Mesendoderm (in vitro differentiated cells): ENCODE measurements around the gene CEMIP.

Experiments used
- DNase-seq: peaks from one replicate; pipeline ENCODE4 v3.0.0; 2013
- H2AK5ac ChIP-seq: 2 replicates; pipeline ENCODE4 v1.6.1; 2013; ENCODE audit warnings: low read length, inconsistent platforms
- H2BK120ac ChIP-seq: 2 replicates; pipeline ENCODE4 v1.6.1; 2013; ENCODE audit warnings: low read depth, mild to moderate bottlenecking, low read length, moderate library complexity, mixed read lengths
- H2BK15ac ChIP-seq: replicated peaks from 2 replicates; pipeline ENCODE4 v1.6.1; 2013; ENCODE audit warnings: low read depth, mild to moderate bottlenecking, moderate library complexity
- H2BK5ac ChIP-seq: 2 replicates; pipeline ENCODE4 v1.6.1; 2013; ENCODE audit warnings: low read length, inconsistent platforms
- H3K18ac ChIP-seq: 2 replicates; pipeline ENCODE4 v1.6.1; 2013; ENCODE audit warnings: mild to moderate bottlenecking, low read length, mixed read lengths
- H3K23ac ChIP-seq: one replicate; pipeline ENCODE4 v1.6.1; 2013; ENCODE audit warnings: low read length
- H3K27ac ChIP-seq: 2 replicates; pipeline ENCODE4 v1.5.1; 2013; ENCODE audit warnings: low read depth, mild to moderate bottlenecking, inconsistent platforms, low read length, moderate library complexity
- H3K27me3 ChIP-seq: 2 replicates; pipeline ENCODE4 v1.6.1; 2013; ENCODE audit warnings: low read length, control low read depth, mild to moderate bottlenecking, inconsistent platforms; ENCODE audit not compliant: insufficient read depth, poor library complexity
- H3K36me3 ChIP-seq: 2 replicates; pipeline ENCODE4 v1.6.1; 2013; ENCODE audit warnings: low read length, inconsistent platforms; ENCODE audit not compliant: control insufficient read depth, insufficient read depth
- H3K4ac ChIP-seq: one replicate; pipeline ENCODE4 v1.6.1; 2013; ENCODE audit warnings: low read depth, mild to moderate bottlenecking, low read length, moderate library complexity
- H3K4me1 ChIP-seq: 2 replicates; pipeline ENCODE4 v1.6.1; 2013; ENCODE audit warnings: low read depth, low read length, inconsistent platforms; ENCODE audit not compliant: control insufficient read depth
- H3K4me2 ChIP-seq: 2 replicates; pipeline ENCODE4 v1.6.1; 2013; ENCODE audit warnings: low read length
- H3K4me3 ChIP-seq: 2 replicates; pipeline ENCODE4 v1.5.1; 2013; ENCODE audit warnings: mild to moderate bottlenecking, low read length
- H3K56ac ChIP-seq: one replicate; pipeline ENCODE4 v1.6.1; 2013; ENCODE audit warnings: low read length
- H3K79me1 ChIP-seq: 2 replicates; pipeline ENCODE4 v1.6.1; 2013; ENCODE audit warnings: low read length, inconsistent platforms
- H3K79me2 ChIP-seq: 2 replicates; pipeline ENCODE4 v1.6.1; 2013; ENCODE audit warnings: mild to moderate bottlenecking, low read length; ENCODE audit not compliant: control insufficient read depth, insufficient read depth
- H3K9ac ChIP-seq: 2 replicates; pipeline ENCODE4 v1.6.1; 2013; ENCODE audit warnings: low read length, inconsistent platforms
- H4K5ac ChIP-seq: one replicate; pipeline ENCODE4 v1.6.1; 2013; ENCODE audit warnings: low read length
- H4K8ac ChIP-seq: one replicate; pipeline ENCODE4 v1.6.1; 2013; ENCODE audit warnings: low read depth, mild to moderate bottlenecking, control low read depth, low read length, moderate library complexity
- WGBS: extraction: QIAGEN DNeasy Blood & Tissue Kit; methylation state at CpG from one replicate; pipeline ENCODE4 v1.1.7; 2013; ENCODE audit warnings: low lambda C conversion rate, missing lambda C conversion rate; ENCODE audit not compliant: insufficient coverage; ENCODE audit errors: extremely low coverage; 5-methylcytosine and 5-hydroxymethylcytosine counted together

CEMIP gene

DNA sequence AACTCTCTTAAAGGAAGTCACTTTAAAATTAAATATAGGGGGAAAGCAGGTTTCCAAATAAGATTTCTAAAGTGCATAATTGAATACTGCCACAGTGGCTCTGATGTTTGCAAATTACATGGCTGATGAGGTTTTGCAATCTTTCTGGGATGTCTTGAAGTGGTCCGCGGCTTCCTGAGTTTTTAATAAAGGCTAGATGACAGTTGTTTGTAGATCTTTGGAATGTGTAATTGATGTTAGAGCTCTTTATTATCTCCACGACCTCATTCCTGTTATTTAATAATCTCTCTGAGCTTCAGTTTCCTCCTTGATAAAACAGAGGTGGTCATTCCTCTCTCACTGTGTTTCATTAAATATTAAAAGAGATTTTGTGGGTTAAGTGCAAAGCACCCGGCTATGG is 27.0 kb upstream of the CEMIP start:
- Histone ChIP-seq H3K79me1 (no peaks in the 10 kb centered on the region), H3K23ac (no peak overlapping the region), H3K9ac (no peak overlapping the region), H2BK120ac (no peak overlapping the region), H2BK15ac (no peak overlapping the region), H3K36me3 (no peaks in the 10 kb centered on the region), H3K79me2 (no peaks in the 10 kb centered on the region), H3K4ac (no peak overlapping the region), H2AK5ac (no peak overlapping the region), H4K8ac (no peak overlapping the region), H3K4me2 (no peak overlapping the region), H4K5ac (no peak overlapping the region), H3K56ac (no peak overlapping the region), H3K27me3 (no peaks in the 10 kb centered on the region), H3K27ac (no peak overlapping the region), H3K4me1 (peaks cover 3% of the 10 kb centered on the region), H3K4me3 (no peak overlapping the region), H2BK5ac (no peak overlapping the region), H3K18ac (no peak overlapping the region)
- WGBS, result no CpG with 5 or more reads among the region's 4 CpGs
- no peak for DNase-seq

DNA sequence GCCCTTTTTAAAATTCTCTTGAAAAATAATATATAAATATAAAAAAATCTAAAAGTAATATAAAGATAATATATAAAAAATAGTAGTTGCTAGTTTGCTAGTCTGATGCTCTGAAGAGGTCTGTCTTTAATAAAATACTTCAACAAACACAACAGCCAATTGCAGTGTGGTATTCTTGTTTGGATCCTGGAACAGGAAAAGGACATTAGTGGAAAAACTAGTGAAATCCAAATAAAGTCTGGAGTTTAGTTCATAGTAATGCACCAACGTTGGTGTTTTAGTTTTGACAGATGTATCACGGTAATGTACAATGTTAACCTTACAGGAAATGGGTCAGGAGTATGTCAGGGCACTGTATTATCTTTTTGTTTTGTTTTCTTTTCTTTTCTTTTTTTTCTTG is 26.0 kb upstream of the CEMIP start:
- no CpG with 5 or more reads among the region's 2 CpGs for WGBS
- no peak overlapping the region for H3K27ac ChIP-seq
- H2AK5ac ChIP-seq, result no peak overlapping the region
- H3K4me1 ChIP-seq, result peaks cover 3% of the 10 kb centered on the region
- no peak overlapping the region for H3K4me2 ChIP-seq
- no peak overlapping the region for H3K56ac ChIP-seq
- H3K9ac ChIP-seq, result no peak overlapping the region
- no peak overlapping the region for H2BK5ac ChIP-seq
- no peak overlapping the region for H3K4me3 ChIP-seq
- H3K4ac ChIP-seq, result no peak overlapping the region
- H4K8ac ChIP-seq, result no peak overlapping the region
- H2BK120ac ChIP-seq, result no peak overlapping the region
- H3K27me3 ChIP-seq, result no peaks in the 10 kb centered on the region
- no peak overlapping the region for H3K18ac ChIP-seq
- H4K5ac ChIP-seq, result no peak overlapping the region
- no peak for DNase-seq
- no peak overlapping the region for H2BK15ac ChIP-seq
- H3K23ac ChIP-seq, result no peak overlapping the region
- H3K36me3 ChIP-seq, result no peaks in the 10 kb centered on the region
- H3K79me2 ChIP-seq, result no peaks in the 10 kb centered on the region
- no peaks in the 10 kb centered on the region for H3K79me1 ChIP-seq

DNA sequence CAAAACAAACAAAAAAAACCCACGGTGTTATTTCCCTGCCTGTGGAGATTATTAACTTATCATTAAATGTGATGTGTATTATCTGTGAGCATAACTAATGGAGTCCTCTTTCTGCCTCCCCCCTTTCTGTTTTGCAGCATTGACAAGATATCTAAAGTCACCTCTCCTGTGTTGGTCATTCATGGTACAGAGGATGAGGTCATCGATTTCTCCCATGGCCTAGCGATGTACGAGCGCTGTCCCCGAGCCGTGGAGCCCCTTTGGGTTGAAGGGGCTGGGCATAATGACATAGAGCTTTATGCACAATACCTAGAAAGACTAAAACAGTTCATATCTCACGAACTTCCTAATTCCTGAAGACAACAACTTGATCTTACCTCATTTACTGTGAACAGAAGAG is 25.2 kb upstream of the CEMIP start:
- WGBS, result no CpG with 5 or more reads among the region's 8 CpGs
- no peak overlapping the region for H4K8ac ChIP-seq
- no peaks in the 10 kb centered on the region for H3K36me3 ChIP-seq
- no peak overlapping the region for H3K4me3 ChIP-seq
- H3K79me1 ChIP-seq, result no peaks in the 10 kb centered on the region
- no peak overlapping the region for H2BK15ac ChIP-seq
- no peak overlapping the region for H3K4ac ChIP-seq
- no peak overlapping the region for H3K23ac ChIP-seq
- no peak overlapping the region for H3K4me2 ChIP-seq
- no peak overlapping the region for H2BK5ac ChIP-seq
- H3K27ac ChIP-seq, result no peak overlapping the region
- no peaks in the 10 kb centered on the region for H3K27me3 ChIP-seq
- H2AK5ac ChIP-seq, result no peak overlapping the region
- H3K4me1 ChIP-seq, result peaks cover 3% of the 10 kb centered on the region
- no peak overlapping the region for H2BK120ac ChIP-seq
- no peak overlapping the region for H3K56ac ChIP-seq
- no peak for DNase-seq
- H3K79me2 ChIP-seq, result no peaks in the 10 kb centered on the region
- H3K9ac ChIP-seq, result no peak overlapping the region
- no peak overlapping the region for H3K18ac ChIP-seq
- no peak overlapping the region for H4K5ac ChIP-seq

DNA sequence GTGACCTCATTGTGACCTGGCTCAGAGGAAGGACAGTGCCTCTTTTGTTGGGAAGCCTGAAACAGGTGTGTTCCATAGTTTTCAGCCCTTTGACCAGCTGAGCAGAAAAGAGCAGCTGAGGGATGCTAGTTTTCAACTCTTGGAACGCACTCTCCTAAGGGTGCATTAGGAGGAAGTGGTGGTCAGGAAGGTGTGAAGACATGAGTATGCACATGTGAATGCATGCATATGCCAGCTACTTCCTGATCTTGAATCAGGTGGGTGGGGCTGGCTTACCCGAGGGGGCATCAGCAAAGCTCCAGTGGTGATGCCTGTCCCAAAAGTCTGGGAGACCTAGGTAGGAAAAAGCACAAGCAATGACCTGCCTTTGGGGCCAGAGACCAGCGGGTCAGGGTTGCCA is 23.3 kb upstream of the CEMIP start:
- Histone ChIP-seq H3K27me3 (no peaks in the 10 kb centered on the region), H3K18ac (no peak overlapping the region), H3K27ac (no peak overlapping the region), H2BK5ac (no peak overlapping the region), H4K8ac (no peak overlapping the region), H3K79me2 (no peaks in the 10 kb centered on the region), H3K36me3 (no peaks in the 10 kb centered on the region), H3K56ac (no peak overlapping the region), H3K4me1 (peaks cover 3% of the 10 kb centered on the region), H3K79me1 (no peaks in the 10 kb centered on the region), H3K4ac (no peak overlapping the region), H2BK15ac (no peak overlapping the region), H2BK120ac (no peak overlapping the region), H2AK5ac (no peak overlapping the region), H3K4me2 (no peak overlapping the region), H3K23ac (no peak overlapping the region), H4K5ac (no peak overlapping the region), H3K4me3 (no peak overlapping the region), H3K9ac (no peak overlapping the region)
- WGBS, result no CpG with 5 or more reads among the region's 3 CpGs
- DNase-seq, result no peak

DNA sequence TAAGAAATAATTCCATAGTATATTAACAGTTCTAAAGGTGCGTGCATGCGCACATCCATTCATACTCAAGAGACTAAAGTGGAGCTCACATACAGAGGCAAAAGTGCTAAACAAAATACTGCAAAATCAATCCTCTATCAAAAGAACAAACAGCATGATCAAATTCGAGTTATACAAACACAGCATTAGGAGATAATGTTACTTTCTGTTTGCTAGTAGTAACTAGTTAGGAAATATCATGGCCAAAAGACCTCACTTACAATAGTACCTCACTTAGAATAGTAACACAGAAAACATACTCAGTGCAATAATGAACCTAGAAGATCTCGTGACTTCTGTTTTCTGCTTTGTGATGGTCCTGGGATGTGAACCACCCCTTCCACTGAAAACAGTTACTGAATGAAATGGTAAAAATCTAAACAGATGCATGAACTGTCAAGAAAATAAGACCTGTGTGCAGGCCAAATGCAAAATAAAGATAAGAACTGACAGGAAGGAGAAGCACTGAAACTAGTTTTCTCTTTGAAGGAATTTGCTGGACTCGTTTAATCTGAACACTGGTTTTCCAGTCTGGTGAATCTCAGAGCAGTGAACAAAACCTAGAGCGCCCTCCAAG is 20.9 kb upstream of the CEMIP start:
- no CpG with 5 or more reads among the region's 6 CpGs for WGBS
- peaks cover 3% of the 10 kb centered on the region for H3K4me1 ChIP-seq
- no peak overlapping the region for H3K18ac ChIP-seq
- no peak overlapping the region for H2BK5ac ChIP-seq
- no peak overlapping the region for H2BK15ac ChIP-seq
- no peak overlapping the region for H4K5ac ChIP-seq
- no peaks in the 10 kb centered on the region for H3K79me1 ChIP-seq
- no peaks in the 10 kb centered on the region for H3K36me3 ChIP-seq
- no peaks in the 10 kb centered on the region for H3K79me2 ChIP-seq
- H3K23ac ChIP-seq, result no peak overlapping the region
- no peaks in the 10 kb centered on the region for H3K27me3 ChIP-seq
- no peak overlapping the region for H3K4me3 ChIP-seq
- no peak overlapping the region for H2AK5ac ChIP-seq
- H3K4me2 ChIP-seq, result no peak overlapping the region
- no peak overlapping the region for H3K9ac ChIP-seq
- DNase-seq, result no peak
- no peak overlapping the region for H3K27ac ChIP-seq
- no peak overlapping the region for H4K8ac ChIP-seq
- no peak overlapping the region for H3K4ac ChIP-seq
- H2BK120ac ChIP-seq, result no peak overlapping the region
- no peak overlapping the region for H3K56ac ChIP-seq

DNA sequence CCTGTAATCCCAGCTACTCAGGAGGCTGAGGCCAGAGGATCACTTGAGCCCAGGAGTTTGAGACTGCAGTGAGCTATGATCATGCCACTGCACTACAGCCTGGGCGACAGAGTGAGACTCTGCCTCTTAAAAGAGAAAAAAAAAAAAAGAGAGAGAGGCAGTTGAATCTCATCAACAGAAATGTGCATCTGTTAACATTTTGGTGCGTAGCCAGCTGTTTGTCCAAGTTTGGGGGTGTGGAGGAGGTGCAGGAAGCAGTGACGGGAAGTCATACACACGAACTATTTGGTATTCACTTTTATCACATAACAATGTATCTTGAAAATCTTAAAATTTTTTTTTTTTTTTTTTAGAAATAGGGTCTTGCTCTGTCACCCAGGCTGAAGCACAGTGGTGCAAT is 18.2 kb upstream of the CEMIP start:
- no peak overlapping the region for H3K9ac ChIP-seq
- no peak overlapping the region for H2BK120ac ChIP-seq
- no peak overlapping the region for H4K5ac ChIP-seq
- no peak overlapping the region for H2BK5ac ChIP-seq
- H3K4me2 ChIP-seq, result no peak overlapping the region
- no peaks in the 10 kb centered on the region for H3K36me3 ChIP-seq
- no peak for DNase-seq
- H3K23ac ChIP-seq, result no peak overlapping the region
- H3K79me1 ChIP-seq, result no peaks in the 10 kb centered on the region
- no peak overlapping the region for H4K8ac ChIP-seq
- H3K56ac ChIP-seq, result no peak overlapping the region
- H3K27me3 ChIP-seq, result no peaks in the 10 kb centered on the region
- H3K27ac ChIP-seq, result no peak overlapping the region
- no peak overlapping the region for H2BK15ac ChIP-seq
- no peak overlapping the region for H3K4ac ChIP-seq
- H3K18ac ChIP-seq, result no peak overlapping the region
- WGBS, result no CpG with 5 or more reads among the region's 4 CpGs
- H3K79me2 ChIP-seq, result no peaks in the 10 kb centered on the region
- peaks cover under 1% of the 10 kb centered on the region for H3K4me1 ChIP-seq
- H3K4me3 ChIP-seq, result no peak overlapping the region
- no peak overlapping the region for H2AK5ac ChIP-seq
